HL-60 (cell line): Measurements from ENCODE around the gene PROSER2.

Experiments
- DNase-seq, 2 experiments: peaks; one replicate each; pipeline ENCODE4 v3.0.0-alpha.2; 2010 to 2020; ENCODE audit warnings: low read depth in 1 of 2, low spot score in 1 of 2
- H3K27ac ChIP-seq: fragments of 250-450 bp; sonication (Bioruptor Pico); replicated peaks from 2 replicates; pipeline ENCODE4 v1.5.1; 2020; ENCODE audit warnings: mild to moderate bottlenecking, moderate library complexity
- H3K27me3 ChIP-seq: fragments of 250-450 bp; sonication (Bioruptor Pico); 2 replicates; pipeline ENCODE4 v1.5.1; 2021; ENCODE audit warnings: mild to moderate bottlenecking, moderate library complexity; ENCODE audit not compliant: insufficient read depth, poor library complexity, severe bottlenecking
- H3K4me3 ChIP-seq: replicated peaks from 2 replicates; pipeline ENCODE4 v1.5.1; 2011; ENCODE audit warnings: mild to moderate bottlenecking, control low read depth, low read length; ENCODE audit not compliant: insufficient read depth
- CTCF ChIP-seq: IDR thresholded peaks from one replicate; pipeline ENCODE4 v1.5.1; 2011; ENCODE audit warnings: low read length, control low read depth, inconsistent platforms; ENCODE audit not compliant: insufficient read depth
- GABPA ChIP-seq: IDR thresholded peaks from 2 replicates; pipeline ENCODE4 v1.6.1; 2012; ENCODE audit warnings: low read depth
- POLR2AphosphoS5 ChIP-seq: IDR thresholded peaks from 2 replicates; pipeline ENCODE4 v1.6.1; 2012; ENCODE audit warnings: low read depth
- REST ChIP-seq: IDR thresholded peaks from 2 replicates; pipeline ENCODE4 v1.6.1; 2012; ENCODE audit warnings: low read depth; ENCODE audit not compliant: insufficient replicate concordance
- SPI1 ChIP-seq: IDR thresholded peaks from 2 replicates; pipeline ENCODE4 v1.6.1; 2012; ENCODE audit warnings: low read depth, mild to moderate bottlenecking, borderline replicate concordance

PROSER2 gene

GRCh38 chr10:11830836-11831519 is 7.8 kb downstream of the PROSER2 start:
- H3K27me3 ChIP-seq: no peaks in the 10 kb centered on the region
- no peak for DNase-seq
- H3K27ac ChIP-seq: no peak overlapping the region
- no peak overlapping the region for H3K4me3 ChIP-seq
- TF ChIP-seq REST (no peak), POLR2AphosphoS5 (no peak), SPI1 (no peak)

GRCh38 chr10:11831520-11831951 is 8.4 kb downstream of the PROSER2 start:
- Histone ChIP-seq H3K27ac (no peak overlapping the region), H3K4me3 (no peak overlapping the region), H3K27me3 (no peaks in the 10 kb centered on the region)
- TF ChIP-seq SPI1 (no peak), POLR2AphosphoS5 (no peak), GABPA (no peak), REST (no peak), CTCF (no peak)
- DNase-seq: no peak

GRCh38 chr10:11832042-11832441 is 8.9 kb downstream of the PROSER2 start:
- Histone ChIP-seq H3K4me3 (no peak overlapping the region), H3K27ac (no peak overlapping the region), H3K27me3 (no peaks in the 10 kb centered on the region)
- no peak for TF ChIP-seq CTCF
- no peak for TF ChIP-seq GABPA
- no peak for TF ChIP-seq SPI1
- TF ChIP-seq REST: no peak
- no peak for TF ChIP-seq POLR2AphosphoS5
- no peak for DNase-seq
